Smooth muscle cell (in vitro differentiated cells): ENCODE data around the gene RHCG. TPM values are rescaled to one million over a fixed set of nuclear protein-coding genes. Genes with fewer than 3 reads are reported as not detected.

Source experiments
- DNase-seq: peaks from one replicate; lab custom pipeline; 2025; ENCODE audit not compliant: unreplicated experiment; lab: John Stamatoyannopoulos, UW
- H2AFZ ChIP-seq: fragments of 200-600 bp; sonication (generic); 2 replicates; pipeline ENCODE4 v1.6.0; 2016; ENCODE audit warnings: antibody characterized with exemption, low read depth, mild to moderate bottlenecking
- H3F3A ChIP-seq: fragments of 200-600 bp; sonication (generic); 2 replicates; pipeline ENCODE4 v1.6.0; 2017; ENCODE audit warnings: antibody characterized with exemption, low read depth
- H3K27ac ChIP-seq: fragments of 200-600 bp; sonication (generic); 2 replicates; pipeline ENCODE4 v1.5.1; 2016; ENCODE audit warnings: low read depth, mild to moderate bottlenecking
- H3K27me3 ChIP-seq: fragments of 200-600 bp; sonication (generic); 2 replicates; pipeline ENCODE4 v1.6.1; 2016; ENCODE audit warnings: low read depth, mild to moderate bottlenecking
- H3K36me3 ChIP-seq: fragments of 200-600 bp; sonication (generic); 2 replicates; pipeline ENCODE4 v1.5.1; 2016; ENCODE audit warnings: low read depth
- H3K4me1 ChIP-seq: fragments of 200-600 bp; sonication (generic); 2 replicates; pipeline ENCODE4 v1.5.1; 2016; ENCODE audit warnings: low read depth
- H3K4me2 ChIP-seq: fragments of 200-600 bp; sonication (generic); 2 replicates; pipeline ENCODE4 v1.6.0; 2016; ENCODE audit warnings: mild to moderate bottlenecking
- H3K4me3 ChIP-seq: fragments of 200-600 bp; sonication (generic); 2 replicates; pipeline ENCODE4 v1.5.1; 2016; ENCODE audit warnings: mild to moderate bottlenecking
- H3K79me2 ChIP-seq: fragments of 200-600 bp; sonication (generic); 2 replicates; pipeline ENCODE4 v1.6.0; 2016; ENCODE audit warnings: low read depth, mild to moderate bottlenecking
- H3K9ac ChIP-seq: fragments of 200-600 bp; sonication (generic); 2 replicates; pipeline ENCODE4 v1.6.0; 2016; ENCODE audit warnings: low read depth
- H3K9me3 ChIP-seq: fragments of 200-600 bp; sonication (generic); replicated peaks from 2 replicates; pipeline ENCODE4 v1.5.1; 2016; ENCODE audit warnings: low read depth
- H4K20me1 ChIP-seq: fragments of 200-600 bp; sonication (generic); 2 replicates; pipeline ENCODE4 v1.6.0; 2016; ENCODE audit warnings: low read depth
- WGBS: methylation state at CpG from one replicate; pipeline ENCODE4 v1.1.7; 2016; ENCODE audit warnings: low lambda C conversion rate; 5-methylcytosine and 5-hydroxymethylcytosine counted together
- polyA plus RNA-seq: library from polyadenylated mRNA; unstranded; fragments of >200 nt; fragmentation: Nextera tagmentation; extraction: Ambion mirVana; gene quantifications from 2 replicates; pipeline ENCODE4 v1.2.1, GENCODE V29; 2016
- total RNA-seq: library from RNA; depleted of rRNA; stranded (reverse); fragments of >200 nt; gene quantifications from 2 replicates; pipeline ENCODE4 v1.2.3, GENCODE V29; 2014
- TF ChIP-seq, protein P1 (sequence below): fragments of 200-600 bp; sonication (generic); IDR thresholded peaks from 2 replicates; pipeline ENCODE4 v1.5.1; 2017; ENCODE audit warnings: borderline replicate concordance, mild to moderate bottlenecking, antibody characterized with exemption; ENCODE audit not compliant: insufficient read depth, poor library complexity, severe bottlenecking

Gene RHCG
- total and polyA plus RNA-seq, 2 experiments from 2014 or later = 10.9 to 12.0 TPM

DNA sequence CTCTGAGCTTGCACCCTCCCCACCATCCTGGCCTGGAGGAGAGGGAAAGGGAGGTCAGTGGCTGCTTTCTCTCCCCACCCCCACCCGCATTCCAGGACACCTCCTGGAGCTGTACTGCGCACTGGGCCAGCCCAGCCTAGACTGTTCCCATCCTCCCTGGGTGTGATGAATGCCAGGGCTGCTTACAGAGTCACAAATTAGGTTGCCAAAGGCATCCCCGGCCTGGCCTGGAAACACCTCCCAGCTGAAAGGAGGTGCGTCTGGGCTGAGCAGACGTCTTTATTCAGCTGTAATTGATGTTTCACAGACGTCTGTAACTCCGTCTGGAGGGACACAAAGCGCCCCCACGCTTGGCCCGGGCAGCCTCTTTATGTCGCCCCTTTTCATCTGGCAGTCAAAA is 47.6 kb downstream of the RHCG start:
- H3K27ac ChIP-seq = no peak overlapping the region
- TF ChIP-seq, protein P1, sequence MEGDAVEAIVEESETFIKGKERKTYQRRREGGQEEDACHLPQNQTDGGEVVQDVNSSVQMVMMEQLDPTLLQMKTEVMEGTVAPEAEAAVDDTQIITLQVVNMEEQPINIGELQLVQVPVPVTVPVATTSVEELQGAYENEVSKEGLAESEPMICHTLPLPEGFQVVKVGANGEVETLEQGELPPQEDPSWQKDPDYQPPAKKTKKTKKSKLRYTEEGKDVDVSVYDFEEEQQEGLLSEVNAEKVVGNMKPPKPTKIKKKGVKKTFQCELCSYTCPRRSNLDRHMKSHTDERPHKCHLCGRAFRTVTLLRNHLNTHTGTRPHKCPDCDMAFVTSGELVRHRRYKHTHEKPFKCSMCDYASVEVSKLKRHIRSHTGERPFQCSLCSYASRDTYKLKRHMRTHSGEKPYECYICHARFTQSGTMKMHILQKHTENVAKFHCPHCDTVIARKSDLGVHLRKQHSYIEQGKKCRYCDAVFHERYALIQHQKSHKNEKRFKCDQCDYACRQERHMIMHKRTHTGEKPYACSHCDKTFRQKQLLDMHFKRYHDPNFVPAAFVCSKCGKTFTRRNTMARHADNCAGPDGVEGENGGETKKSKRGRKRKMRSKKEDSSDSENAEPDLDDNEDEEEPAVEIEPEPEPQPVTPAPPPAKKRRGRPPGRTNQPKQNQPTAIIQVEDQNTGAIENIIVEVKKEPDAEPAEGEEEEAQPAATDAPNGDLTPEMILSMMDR = no peak
- WGBS = 36% methylated on average over 11 of the region's 11 CpGs
- peaks cover 21% of the 10 kb centered on the region for H3K4me1 ChIP-seq
- no peak overlapping the region for H3K9ac ChIP-seq
- no peaks in the 10 kb centered on the region for H3K79me2 ChIP-seq
- no peaks in the 10 kb centered on the region for H4K20me1 ChIP-seq
- no peak for DNase-seq
- H3K9me3 ChIP-seq = no peaks in the 10 kb centered on the region
- no peaks in the 10 kb centered on the region for H3F3A ChIP-seq
- no peaks in the 10 kb centered on the region for H3K36me3 ChIP-seq
- peaks cover 19% of the 10 kb centered on the region for H3K27me3 ChIP-seq
- no peak overlapping the region for H2AFZ ChIP-seq
- H3K4me3 ChIP-seq = no peak overlapping the region
- H3K4me2 ChIP-seq = no peak overlapping the region

DNA sequence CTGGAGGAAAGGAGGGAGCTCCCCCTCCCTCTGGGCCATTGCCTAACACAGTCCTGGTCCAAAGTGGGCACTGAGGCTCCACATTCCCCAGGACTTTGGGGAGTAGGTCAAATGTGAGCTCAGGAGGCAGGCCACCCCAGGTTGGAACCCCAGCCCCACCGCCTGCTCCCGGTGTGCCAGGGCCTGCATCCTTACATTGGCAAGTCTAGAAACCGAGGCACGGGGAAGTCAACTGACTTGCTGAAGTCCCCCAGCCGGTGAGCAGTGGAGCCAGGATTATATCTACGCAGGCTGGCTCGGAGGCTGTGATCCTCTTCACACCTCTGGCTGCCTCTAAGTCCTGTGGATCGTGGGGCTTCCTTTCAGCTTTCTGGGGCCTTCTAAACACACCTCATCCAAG is 48.7 kb downstream of the RHCG start:
- Histone ChIP-seq H3K27me3 (peaks cover 11% of the 10 kb centered on the region), H4K20me1 (no peaks in the 10 kb centered on the region), H2AFZ (no peak overlapping the region), H3K9me3 (no peaks in the 10 kb centered on the region), H3K27ac (no peak overlapping the region), H3K4me1 (peaks cover 23% of the 10 kb centered on the region), H3K4me2 (no peak overlapping the region), H3K4me3 (no peak overlapping the region), H3K36me3 (no peaks in the 10 kb centered on the region), H3K79me2 (no peaks in the 10 kb centered on the region), H3K9ac (no peak overlapping the region), H3F3A (no peaks in the 10 kb centered on the region)
- TF ChIP-seq, protein P1 = no peak
- 95% methylated on average over 8 of the region's 8 CpGs for WGBS
- DNase-seq = no peak

DNA sequence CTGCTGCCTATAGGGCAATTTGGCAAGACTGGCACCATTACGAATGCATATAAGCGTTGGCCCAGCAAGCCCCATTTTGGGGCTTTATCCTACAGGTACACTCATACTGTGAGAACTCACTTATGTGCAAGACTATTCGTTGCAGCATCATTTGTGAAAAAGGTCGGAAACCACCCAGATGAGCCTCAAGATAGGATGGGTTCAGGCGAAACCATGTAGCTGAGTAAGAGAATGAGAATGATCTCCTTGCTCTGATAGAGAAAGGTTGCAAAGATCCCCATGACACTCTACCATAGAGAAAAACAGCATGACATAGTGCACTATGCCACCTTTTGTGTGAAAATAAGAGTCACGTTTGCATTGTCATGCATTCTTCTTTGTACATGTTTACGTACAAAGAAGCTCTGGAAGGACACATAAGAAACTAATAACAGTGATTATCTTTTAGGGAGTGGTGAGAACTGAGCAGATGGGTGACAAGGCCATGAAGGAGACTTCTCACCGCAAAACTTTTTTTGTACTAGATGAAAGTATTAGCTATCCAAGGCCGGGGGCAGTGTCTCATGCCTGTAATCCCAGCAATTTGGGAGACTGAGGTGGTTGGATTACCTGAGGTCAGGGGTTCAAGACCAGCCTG is 50.0 kb downstream of the RHCG start:
- TF ChIP-seq, protein P1 = no peak
- Histone ChIP-seq H3K36me3 (no peaks in the 10 kb centered on the region), H3K4me3 (no peak overlapping the region), H3K27me3 (peaks cover 11% of the 10 kb centered on the region), H3K9ac (no peak overlapping the region), H2AFZ (no peak overlapping the region), H3K4me2 (no peak overlapping the region), H3K79me2 (no peaks in the 10 kb centered on the region), H3F3A (no peaks in the 10 kb centered on the region), H3K4me1 (peaks cover 23% of the 10 kb centered on the region), H4K20me1 (no peaks in the 10 kb centered on the region), H3K27ac (no peak overlapping the region), H3K9me3 (no peaks in the 10 kb centered on the region)
- DNase-seq = no peak
- 81% methylated on average over 9 of the region's 9 CpGs for WGBS

DNA sequence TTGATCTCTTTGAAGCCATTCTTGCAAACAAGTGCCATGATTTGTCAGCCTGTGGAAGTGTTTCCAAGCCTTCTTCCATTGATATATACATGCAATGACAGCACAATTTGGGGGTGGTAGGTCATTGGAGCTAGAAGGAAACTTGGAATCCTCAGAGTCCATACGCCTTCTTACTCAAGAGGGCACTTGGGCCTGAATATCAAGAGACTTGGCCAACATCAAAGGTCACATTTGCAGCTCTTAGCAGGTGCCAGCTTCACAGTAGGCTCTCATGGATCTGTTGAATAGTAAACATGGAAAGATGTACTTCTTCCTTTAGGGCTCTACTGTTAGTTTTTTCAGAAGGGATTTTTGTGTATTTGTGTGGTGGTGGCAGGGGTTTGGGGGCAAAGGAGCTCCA is 50.9 kb downstream of the RHCG start:
- Histone ChIP-seq H3K36me3 (no peaks in the 10 kb centered on the region), H3K4me3 (no peak overlapping the region), H3F3A (no peaks in the 10 kb centered on the region), H3K4me2 (no peak overlapping the region), H3K9me3 (no peaks in the 10 kb centered on the region), H3K27ac (no peak overlapping the region), H3K4me1 (peaks cover 23% of the 10 kb centered on the region), H3K9ac (no peak overlapping the region), H4K20me1 (no peaks in the 10 kb centered on the region), H2AFZ (no peak overlapping the region), H3K27me3 (peaks cover 6% of the 10 kb centered on the region), H3K79me2 (no peaks in the 10 kb centered on the region)
- TF ChIP-seq, protein P1 = no peak
- 83% methylated on average over 1 of the region's 1 CpG for WGBS
- no peak for DNase-seq
